ENCODE results near the gene KCNC1.

The KCNC1 gene

GRCh38 chr11:17822401-17822781, 87.8 kb downstream of the KCNC1 start:
- DNase-seq (ENCODE audit: low spot score) = no peak

GRCh38 chr11:17827006-17827405, 92.4 kb downstream of the KCNC1 start:
- DNase-seq (ENCODE audit: low spot score) = peak; percentile 61

- peak; percentile 77 for DNase-seq (ENCODE audit: low spot score)
Observed at GRCh38 chr11:17828311-17828751, 93.8 kb downstream of the KCNC1 start.

GRCh38 chr11:17831228-17831627, 96.6 kb downstream of the KCNC1 start:
- no peak for DNase-seq (ENCODE audit: low spot score)

- DNase-seq (ENCODE audit: low spot score) = no peak
Observed at GRCh38 chr11:17831883-17832282, 97.3 kb downstream of the KCNC1 start.
